DOHH2 (cell line): ENCODE measurements around the gene CGNL1.

ENCODE experiments used
- H3F3A ChIP-seq: fragments of 200-600 bp; sonication (generic), shearing (Covaris generic); 2 replicates; pipeline ENCODE4 v1.6.0; 2016; ENCODE audit warnings: antibody characterized with exemption, mild to moderate bottlenecking; ENCODE audit not compliant: control insufficient read depth, insufficient read depth
- H3K27ac ChIP-seq: fragments of 200-600 bp; sonication (generic); 2 replicates; pipeline ENCODE4 v1.5.1; 2014; ENCODE audit warnings: low read depth, mild to moderate bottlenecking, low read length, moderate library complexity
- H3K27me3 ChIP-seq: fragments of 200-600 bp; sonication (generic); 2 replicates; pipeline ENCODE4 v1.6.1; 2014; ENCODE audit warnings: mild to moderate bottlenecking, low read length, mixed read lengths; ENCODE audit not compliant: control insufficient read depth
- H3K36me3 ChIP-seq: fragments of 200-600 bp; sonication (generic); 2 replicates; pipeline ENCODE4 v1.6.1; 2014; ENCODE audit warnings: mild to moderate bottlenecking, low read length, moderate library complexity, mixed read lengths; ENCODE audit not compliant: control insufficient read depth
- H3K4me1 ChIP-seq: fragments of 200-600 bp; sonication (generic); 2 replicates; pipeline ENCODE4 v1.6.1; 2014; ENCODE audit warnings: mild to moderate bottlenecking, low read length, mixed read lengths; ENCODE audit not compliant: control insufficient read depth
- H3K4me2 ChIP-seq: fragments of 200-600 bp; sonication (generic); 2 replicates; pipeline ENCODE4 v1.6.0; 2014; ENCODE audit warnings: mild to moderate bottlenecking, low read length, moderate library complexity
- H3K4me3 ChIP-seq: fragments of 200-600 bp; sonication (generic); 2 replicates; pipeline ENCODE4 v1.5.1; 2014; ENCODE audit warnings: mild to moderate bottlenecking, low read length, mixed read lengths
- H3K79me2 ChIP-seq: fragments of 200-600 bp; sonication (generic); 2 replicates; pipeline ENCODE4 v1.6.1; 2014; ENCODE audit warnings: mild to moderate bottlenecking, low read length, mixed read lengths; ENCODE audit not compliant: control insufficient read depth
- H3K9me2 ChIP-seq: fragments of 200-600 bp; sonication (generic); replicated peaks from 2 replicates; pipeline ENCODE4 v1.6.1; 2014; ENCODE audit warnings: mild to moderate bottlenecking, low read length, mixed read lengths; ENCODE audit not compliant: control insufficient read depth
- H3K9me3 ChIP-seq: fragments of 200-600 bp; sonication (generic); 2 replicates; pipeline ENCODE4 v1.6.1; 2014; ENCODE audit warnings: antibody characterized with exemption, low read length, mixed read lengths; ENCODE audit not compliant: control insufficient read depth, insufficient read depth
- H4K20me1 ChIP-seq: fragments of 200-600 bp; sonication (generic); 2 replicates; pipeline ENCODE4 v1.6.0; 2014; ENCODE audit warnings: low read depth, mild to moderate bottlenecking, antibody characterized with exemption, low read length, moderate library complexity; ENCODE audit not compliant: control insufficient read depth, insufficient read depth
- EZH2phosphoT487 ChIP-seq: fragments of 200-600 bp; sonication (generic); IDR thresholded peaks from 2 replicates; pipeline ENCODE4 v1.6.1; 2017; ENCODE audit warnings: borderline replicate concordance, mild to moderate bottlenecking, antibody characterized with exemption, low read length, moderate library complexity, mixed read lengths
- TF ChIP-seq, protein P1 (sequence below): fragments of 200-600 bp; sonication (generic); IDR thresholded peaks from one replicate; pipeline ENCODE4 v1.5.1; 2014; ENCODE audit warnings: antibody characterized with exemption, mild to moderate bottlenecking, low read depth, low read length; ENCODE audit not compliant: poor library complexity, severe bottlenecking

Gene CGNL1

DNA sequence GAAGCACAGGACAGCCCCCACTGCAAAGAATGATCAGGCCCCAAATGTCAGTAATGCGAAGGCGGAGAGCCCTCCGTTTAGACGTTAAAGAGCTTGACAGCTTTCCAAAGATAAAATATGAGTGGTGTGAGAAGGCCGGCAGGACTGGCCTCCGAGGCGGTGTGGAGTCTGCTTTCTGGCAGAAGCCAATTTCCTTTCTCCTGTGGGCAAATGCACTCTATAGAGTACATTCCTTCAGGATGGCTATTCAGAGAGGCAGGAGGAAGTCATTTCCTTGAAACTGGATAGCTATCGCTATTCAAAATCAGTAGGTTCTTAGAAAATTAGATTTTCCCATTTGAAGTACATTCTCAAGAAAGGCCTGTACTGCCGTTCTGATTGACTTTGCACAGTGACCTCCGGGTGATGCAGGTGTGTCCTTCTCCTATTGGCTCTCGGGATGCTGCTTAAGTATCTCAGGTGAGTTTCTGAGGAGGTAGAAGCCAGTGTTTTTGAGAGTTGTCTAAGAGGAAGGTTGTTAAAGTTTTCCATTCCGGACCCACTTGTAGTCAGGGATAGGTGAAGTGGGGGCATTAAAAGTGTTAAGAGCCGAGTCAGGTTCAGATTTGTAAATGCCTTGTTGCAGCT is 142.6 kb downstream of the CGNL1 start:
- H3K79me2 ChIP-seq = no peaks in the 10 kb centered on the region
- H3K9me2 ChIP-seq = no peaks in the 10 kb centered on the region
- H3F3A ChIP-seq = no peaks in the 10 kb centered on the region
- TF ChIP-seq EZH2phosphoT487 = no peak
- TF ChIP-seq, protein P1, sequence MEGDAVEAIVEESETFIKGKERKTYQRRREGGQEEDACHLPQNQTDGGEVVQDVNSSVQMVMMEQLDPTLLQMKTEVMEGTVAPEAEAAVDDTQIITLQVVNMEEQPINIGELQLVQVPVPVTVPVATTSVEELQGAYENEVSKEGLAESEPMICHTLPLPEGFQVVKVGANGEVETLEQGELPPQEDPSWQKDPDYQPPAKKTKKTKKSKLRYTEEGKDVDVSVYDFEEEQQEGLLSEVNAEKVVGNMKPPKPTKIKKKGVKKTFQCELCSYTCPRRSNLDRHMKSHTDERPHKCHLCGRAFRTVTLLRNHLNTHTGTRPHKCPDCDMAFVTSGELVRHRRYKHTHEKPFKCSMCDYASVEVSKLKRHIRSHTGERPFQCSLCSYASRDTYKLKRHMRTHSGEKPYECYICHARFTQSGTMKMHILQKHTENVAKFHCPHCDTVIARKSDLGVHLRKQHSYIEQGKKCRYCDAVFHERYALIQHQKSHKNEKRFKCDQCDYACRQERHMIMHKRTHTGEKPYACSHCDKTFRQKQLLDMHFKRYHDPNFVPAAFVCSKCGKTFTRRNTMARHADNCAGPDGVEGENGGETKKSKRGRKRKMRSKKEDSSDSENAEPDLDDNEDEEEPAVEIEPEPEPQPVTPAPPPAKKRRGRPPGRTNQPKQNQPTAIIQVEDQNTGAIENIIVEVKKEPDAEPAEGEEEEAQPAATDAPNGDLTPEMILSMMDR = no peak
- H3K36me3 ChIP-seq = no peaks in the 10 kb centered on the region
- H4K20me1 ChIP-seq = no peaks in the 10 kb centered on the region
- no peak overlapping the region for H3K27ac ChIP-seq
- H3K27me3 ChIP-seq = no peaks in the 10 kb centered on the region
- H3K4me3 ChIP-seq = no peak overlapping the region
- no peaks in the 10 kb centered on the region for H3K4me1 ChIP-seq
- H3K9me3 ChIP-seq = no peaks in the 10 kb centered on the region
- H3K4me2 ChIP-seq = no peak overlapping the region

DNA sequence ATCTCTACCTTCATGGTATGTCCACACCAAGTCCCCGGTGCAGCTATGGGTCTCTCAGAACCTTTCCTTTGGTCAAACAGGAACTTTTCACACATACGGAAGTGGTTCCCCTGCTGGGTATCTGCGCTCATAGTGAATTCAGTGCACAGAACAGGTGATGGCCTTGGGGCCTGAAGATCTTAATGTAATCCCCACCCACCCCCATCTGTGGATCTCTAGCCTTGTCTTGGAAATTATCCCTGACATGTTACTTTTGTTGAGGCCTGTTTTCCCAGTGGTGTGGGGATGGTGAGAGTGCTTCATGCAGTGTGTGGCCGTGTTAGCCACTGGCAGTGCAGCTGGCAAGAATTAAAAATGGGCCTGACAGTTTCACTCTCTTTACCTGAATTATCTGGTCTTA is 143.5 kb downstream of the CGNL1 start:
- no peak overlapping the region for H3K4me2 ChIP-seq

DNA sequence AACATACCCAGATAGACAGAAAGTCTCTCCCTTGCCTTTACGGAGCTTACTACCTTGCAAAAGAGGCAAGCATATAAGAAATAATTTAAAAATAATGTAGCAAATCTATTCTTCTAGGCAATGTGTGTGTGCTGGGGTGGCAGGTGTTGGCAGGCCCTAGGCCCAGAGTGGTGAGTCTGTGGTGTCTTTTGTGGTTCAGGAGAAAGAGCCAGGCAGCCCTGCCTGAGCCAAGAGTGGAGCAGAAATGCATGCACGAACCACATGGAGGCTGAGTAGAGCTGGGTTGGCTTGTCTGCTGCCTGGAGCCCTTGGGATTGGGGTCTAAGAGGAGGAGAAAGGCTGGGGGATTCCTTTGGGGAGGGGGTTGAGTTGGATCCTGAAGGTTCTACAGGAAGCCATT is 145.2 kb downstream of the CGNL1 start:
- Histone ChIP-seq H4K20me1 (no peaks in the 10 kb centered on the region), H3K27ac (no peak overlapping the region), H3K79me2 (no peaks in the 10 kb centered on the region), H3K36me3 (no peaks in the 10 kb centered on the region), H3K27me3 (0 out of 2 replicates have a peak, but pooled peaks cover 5% of the 10 kb centered on the region), H3F3A (no peaks in the 10 kb centered on the region), H3K4me2 (no peak overlapping the region), H3K9me3 (no peaks in the 10 kb centered on the region), H3K4me3 (no peak overlapping the region), H3K9me2 (no peaks in the 10 kb centered on the region), H3K4me1 (no peaks in the 10 kb centered on the region)
- TF ChIP-seq, protein P1 = no peak
- no peak for TF ChIP-seq EZH2phosphoT487

More for the DNA sequence above, 143.5 kb downstream of the CGNL1 start:
- Histone ChIP-seq H3K79me2 (no peaks in the 10 kb centered on the region), H3K9me3 (no peaks in the 10 kb centered on the region), H3K36me3 (no peaks in the 10 kb centered on the region), H3K9me2 (no peaks in the 10 kb centered on the region), H3F3A (no peaks in the 10 kb centered on the region), H3K27me3 (0 out of 2 replicates have a peak, but pooled peaks cover 2% of the 10 kb centered on the region), H3K4me1 (no peaks in the 10 kb centered on the region), H3K4me3 (no peak overlapping the region), H3K27ac (no peak overlapping the region), H4K20me1 (no peaks in the 10 kb centered on the region)
- no peak for TF ChIP-seq EZH2phosphoT487
- TF ChIP-seq, protein P1 = no peak
